Kidney (tissue), 14 donors: ENCODE results near the gene MMP14. TPM values are rescaled to one million over a fixed set of nuclear protein-coding genes. Genes with fewer than 3 reads are reported as not detected.

Experiments
- DNase-seq, 5 donors: peaks; one replicate each; pipeline ENCODE4 v3.0.0-alpha.2; 2013 to 2020
- FAIRE-seq: peaks from 2 replicates; lab custom pipeline; 2012; peaks lifted over from hg19 to GRCh38; lab: Jason Lieb, UNC
- H3K27ac ChIP-seq, 2 donors: one replicate each; pipeline ENCODE4 v1.7.0; 2013; ENCODE audit warnings: low read depth in 2 of 2, low read length in 2 of 2, inconsistent platforms in 1 of 2
- H3K27me3 ChIP-seq: one replicate; pipeline ENCODE4 v1.7.1; 2013; ENCODE audit warnings: low read length, inconsistent platforms; ENCODE audit not compliant: control insufficient read depth, insufficient read depth
- H3K36me3 ChIP-seq, 3 donors: one replicate each; pipeline versions ENCODE4 v1.7.0 to v1.7.1; 2013; ENCODE audit warnings: low read length in 3 of 3, control low read depth in 1 of 3, inconsistent platforms in 1 of 3; ENCODE audit not compliant: insufficient read depth in 3 of 3, control insufficient read depth in 2 of 3
- H3K4me1 ChIP-seq, 3 donors: one replicate each; pipeline versions ENCODE4 v1.7.0 to v1.7.1; 2013; ENCODE audit warnings: low read length in 3 of 3, inconsistent platforms in 1 of 3, low read depth in 1 of 3; ENCODE audit not compliant: control insufficient read depth in 2 of 3, insufficient read depth in 2 of 3
- H3K4me3 ChIP-seq, 3 donors: one replicate each; pipeline versions ENCODE4 v1.7.0 to v1.8.1; 2013; ENCODE audit warnings: low read length in 3 of 3, control low read depth in 1 of 3, inconsistent platforms in 1 of 3
- H3K9ac ChIP-seq, 3 donors: one replicate each; pipeline versions ENCODE4 v1.7.0 to v1.7.1; 2013; ENCODE audit warnings: low read length in 3 of 3, control low read depth in 1 of 3, inconsistent platforms in 1 of 3
- H3K9me3 ChIP-seq, 3 donors: one replicate each; pipeline versions ENCODE4 v1.7.0 to v1.7.1; 2013; ENCODE audit warnings: low read length in 3 of 3, control low read depth in 1 of 3, inconsistent platforms in 1 of 3; ENCODE audit not compliant: control insufficient read depth in 2 of 3, insufficient read depth in 1 of 3
- CTCF ChIP-seq: IDR thresholded peaks from 3 replicates; pipeline ENCODE4 v1.5.1; 2012; ENCODE audit warnings: mild to moderate bottlenecking, moderate library complexity, borderline replicate concordance; ENCODE audit not compliant: insufficient read depth; ENCODE audit errors: extremely low read depth
- intact Hi-C: fragments of 100-400 bp; cut with DNase I; formaldehyde crosslinking; loops from one replicate; pipeline ENCODE4 v1.11.1; 2022
- polyA plus RNA-seq: library from polyadenylated mRNA; stranded (reverse); fragments of 350-450 nt; fragmentation: Illumina TruSeq; extraction: RNeasy Lipid Tissue Mini Kit (QIAGEN cat#74804); gene quantifications from one replicate; pipeline ENCODE4 v1.2.3, GENCODE V29; 2014; ENCODE audit warnings: low read depth, low replicate concordance; ENCODE audit not compliant: insufficient read depth
- total RNA-seq: library from RNA; stranded (reverse); fragmentation: NEBNext Ultra II Directional; extraction: Animal tissue kit (Norgen Biotek cat#: 25700); gene quantifications from one replicate; pipeline ENCODE4 v1.2.1, GENCODE V29; 2021
- donor health status: control.
- donor health status: control.
- donor health status: control.
- donor health status: control.
- donor health status: control.
- donor health status: DM: yes; HTN: yes; CAD: no.
- donor health status: Normal renal cell carcinoma (clear cell type).

MMP14 gene
- total and polyA plus RNA-seq, 2 donors from 2014 or later = 30.1 to 108 TPM

DNA sequence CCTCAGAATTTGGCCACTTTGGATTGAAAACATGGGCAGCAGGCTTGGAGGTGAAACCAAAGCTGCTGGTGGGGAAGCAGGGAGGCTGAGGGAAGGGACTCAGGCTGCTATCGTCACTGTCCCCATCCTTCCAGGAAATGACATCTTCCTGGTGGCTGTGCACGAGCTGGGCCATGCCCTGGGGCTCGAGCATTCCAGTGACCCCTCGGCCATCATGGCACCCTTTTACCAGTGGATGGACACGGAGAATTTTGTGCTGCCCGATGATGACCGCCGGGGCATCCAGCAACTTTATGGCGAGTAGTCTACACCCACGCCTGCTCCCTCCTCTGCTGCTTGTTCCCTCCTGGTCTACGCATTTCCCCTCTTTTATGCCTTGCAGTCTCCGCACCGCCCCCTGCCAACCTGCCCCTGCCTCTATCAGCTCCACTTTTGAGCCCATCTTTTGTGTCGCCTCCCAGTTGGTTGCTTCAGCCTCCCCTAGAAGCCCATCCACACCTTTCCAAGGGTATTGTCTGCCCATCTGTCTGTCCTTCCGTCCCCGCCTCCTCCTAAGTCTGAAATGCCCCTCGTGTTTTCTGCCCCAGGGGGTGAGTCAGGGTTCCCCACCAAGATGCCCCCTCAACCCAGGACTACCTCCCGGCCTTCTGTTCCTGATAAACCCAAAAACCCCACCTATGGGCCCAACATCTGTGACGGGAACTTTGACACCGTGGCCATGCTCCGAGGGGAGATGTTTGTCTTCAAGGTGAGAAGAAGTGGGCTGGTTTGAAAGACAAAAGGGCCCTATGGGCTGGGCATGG is 6.9 kb downstream of the MMP14 start:
- H3K4me1 ChIP-seq = peaks cover 3 to 10% (median 3%) of the 10 kb centered on the region in 3 donors
- DNase-seq = no peak
- no peak for FAIRE-seq
- intact Hi-C loops = no loop called here
- H3K9ac ChIP-seq = no peak overlapping the region
- H3K36me3 ChIP-seq = peaks cover 13 to 44% (median 24%) of the 10 kb centered on the region in 3 donors
- TF ChIP-seq CTCF = no peak
- H3K4me3 ChIP-seq = no peak overlapping the region
- no peak overlapping the region for H3K27ac ChIP-seq
- no peaks in the 10 kb centered on the region for H3K27me3 ChIP-seq
- no peaks in the 10 kb centered on the region for H3K9me3 ChIP-seq

GRCh38 chr14:22844221-22845102 is 8.1 kb downstream of the MMP14 start:
- DNase-seq = no peak

GRCh38 chr14:22845103-22845394 is 8.7 kb downstream of the MMP14 start:
- intact Hi-C loops = no loop called here
- DNase-seq = no peak
- H3K9me3 ChIP-seq = no peaks in the 10 kb centered on the region
- H3K27me3 ChIP-seq = no peaks in the 10 kb centered on the region
- H3K4me3 ChIP-seq = no peak overlapping the region
- peaks cover 13 to 44% (median 24%) of the 10 kb centered on the region in 3 donors for H3K36me3 ChIP-seq
- no peak overlapping the region for H3K27ac ChIP-seq
- no peak overlapping the region for H3K9ac ChIP-seq
- FAIRE-seq = no peak
- no peak for TF ChIP-seq CTCF
- H3K4me1 ChIP-seq = peaks cover 3 to 10% (median 7%) of the 10 kb centered on the region in 3 donors

More at GRCh38 chr14:22844221-22845102, 8.1 kb downstream of the MMP14 start:
- Histone ChIP-seq H3K9ac (no peak overlapping the region), H3K4me1 (peaks cover 3 to 10% (median 7%) of the 10 kb centered on the region in 3 donors), H3K27me3 (no peaks in the 10 kb centered on the region), H3K4me3 (no peak overlapping the region), H3K36me3 (peaks cover 13 to 44% (median 24%) of the 10 kb centered on the region in 3 donors), H3K27ac (no peak overlapping the region), H3K9me3 (no peaks in the 10 kb centered on the region)
- no peak for TF ChIP-seq CTCF
- intact Hi-C loops = no loop called here
- no peak for FAIRE-seq
